GM12865 (cell line): Measurements from ENCODE around the gene KANTR.

ENCODE experiments used
- DNase-seq: peaks from one replicate; pipeline ENCODE4 v3.0.0; 2010; ENCODE audit warnings: low read depth
- H3K4me3 ChIP-seq: 2 replicates; pipeline ENCODE4 v1.5.1; 2011; ENCODE audit warnings: mild to moderate bottlenecking, low read depth, low read length, control low read depth
- CTCF ChIP-seq: IDR thresholded peaks from 2 replicates; pipeline ENCODE4 v1.5.1; 2011; ENCODE audit warnings: low read length, control low read depth, low read depth, inconsistent platforms; ENCODE audit not compliant: insufficient read depth; ENCODE audit errors: missing control alignments

KANTR gene

DNA sequence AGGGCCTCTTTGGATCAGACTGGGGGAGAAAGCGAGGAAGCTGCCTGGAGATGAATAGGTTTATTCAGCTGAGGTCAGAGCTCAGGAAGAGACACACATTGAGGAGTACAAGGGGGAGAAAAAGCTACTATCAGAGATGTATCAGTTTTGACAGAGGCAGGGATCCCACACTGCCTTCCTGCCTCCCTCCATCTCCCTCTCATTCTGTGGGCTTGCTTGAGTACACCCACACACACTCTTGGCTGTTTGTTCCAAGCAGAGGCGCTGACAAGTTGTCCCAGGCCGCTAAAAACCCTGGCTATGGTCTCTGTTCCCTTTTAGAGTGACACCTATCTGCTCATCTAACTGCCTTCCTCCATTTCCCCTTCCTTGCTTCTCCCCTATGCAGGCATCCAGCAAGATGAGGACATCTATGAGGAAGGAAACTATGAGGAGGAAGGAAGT lies 6.5 kb upstream of the KANTR start:
- DNase-seq, result no peak
- no peak overlapping the region for H3K4me3 ChIP-seq
- no peak for TF ChIP-seq CTCF

- H3K4me3 ChIP-seq, result no peak overlapping the region
- DNase-seq, result no peak
Measured at GRCh38 chrX:53088136-53088974, 5.6 kb upstream of the KANTR start.

DNA sequence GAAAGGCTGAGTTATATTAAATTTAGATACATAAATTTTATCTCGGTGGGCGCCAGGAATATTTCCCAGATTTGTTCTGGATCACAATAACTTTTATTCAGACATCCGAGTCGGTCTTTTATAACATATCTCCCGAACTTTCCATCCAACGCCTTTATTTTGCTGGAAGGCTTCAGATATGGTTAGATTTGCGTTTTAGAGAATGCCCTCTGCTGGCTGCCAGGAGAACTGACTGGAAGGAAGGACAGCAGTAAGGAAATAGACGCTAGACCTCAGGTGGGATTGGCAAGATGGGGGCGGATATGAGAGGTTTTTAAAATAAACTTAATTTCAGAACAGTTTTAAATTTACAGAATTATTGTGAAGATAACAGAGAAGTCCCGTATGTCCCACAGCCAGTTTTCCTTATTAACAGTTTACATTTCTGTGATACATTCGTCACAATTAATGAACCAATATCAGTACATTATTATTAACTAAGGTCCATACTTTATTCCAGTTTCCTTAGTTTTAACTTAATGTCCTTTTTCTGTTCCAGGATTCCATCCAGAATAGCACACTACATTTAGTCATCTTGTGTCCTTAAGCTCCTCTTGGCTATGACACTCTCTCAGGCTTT lies 4.6 kb upstream of the KANTR start:
- TF ChIP-seq CTCF, result peak; percentile 62
- H3K4me3 ChIP-seq, result no peak overlapping the region
- peak; percentile 55 for DNase-seq

More at GRCh38 chrX:53088136-53088974, 5.6 kb upstream of the KANTR start:
- no peak for TF ChIP-seq CTCF

- no peak for DNase-seq
Measured at GRCh38 chrX:53089925-53090324, 4.0 kb upstream of the KANTR start.

DNA sequence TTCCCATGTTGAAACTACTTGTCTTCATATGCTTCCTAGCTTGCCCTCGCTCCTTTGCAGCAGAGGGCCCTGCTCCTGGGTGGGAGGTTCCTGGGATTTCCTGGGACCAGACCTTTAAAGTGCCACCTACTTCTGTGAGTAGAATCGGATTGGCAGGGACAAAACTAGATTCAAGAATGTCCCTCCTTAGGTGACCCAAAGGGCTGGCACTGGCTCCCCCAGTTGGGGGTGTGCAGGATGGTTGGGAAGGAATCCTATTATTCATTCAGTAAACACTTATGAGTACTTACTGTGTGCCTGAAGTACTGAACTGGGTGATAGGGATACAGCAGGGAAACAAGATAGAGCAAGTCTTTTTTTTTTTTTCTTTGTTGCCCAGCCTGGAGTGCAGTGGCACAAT lies 2.6 kb upstream of the KANTR start:
- DNase-seq, result no peak
- no peak overlapping the region for H3K4me3 ChIP-seq
- TF ChIP-seq CTCF, result no peak

More at GRCh38 chrX:53089925-53090324, 4.0 kb upstream of the KANTR start:
- no peak for TF ChIP-seq CTCF
- no peak overlapping the region for H3K4me3 ChIP-seq

GRCh38 chrX:53093177-53093655 lies 726 bp upstream of the KANTR start:
- peak overlapping the region; percentile 70 for H3K4me3 ChIP-seq

More at GRCh38 chrX:53093177-53093655, 726 bp upstream of the KANTR start:
- peak; percentile 84 for DNase-seq
- TF ChIP-seq CTCF, result peak; percentile 34
